NCI-H524 (cell line): ENCODE measurements around the gene UBASH3A.

Experiments
- DNase-seq, 2 experiments: peaks; one replicate each; lab custom pipeline; 2025; lab: John Stamatoyannopoulos, UW

Gene UBASH3A

DNA sequence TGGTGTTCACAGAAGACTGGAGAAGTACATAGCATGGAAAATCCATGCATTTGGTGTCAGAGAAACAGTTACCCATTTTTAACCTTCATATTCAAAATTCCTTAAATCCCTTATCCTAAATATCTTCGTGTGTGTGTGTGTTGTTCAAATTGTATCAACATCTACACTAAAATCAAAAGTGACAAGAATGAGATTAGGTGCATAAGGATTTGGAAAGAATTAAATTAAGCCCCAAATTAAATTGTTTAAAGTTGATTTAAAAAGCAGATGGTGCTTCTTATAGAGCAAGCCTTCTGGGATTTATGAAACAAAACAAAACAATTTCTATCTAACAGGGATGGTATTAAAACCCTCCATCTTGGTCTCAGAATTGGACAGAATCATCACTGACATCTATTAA lies 87.6 kb downstream of the UBASH3A start:
- DNase-seq = no peak

DNA sequence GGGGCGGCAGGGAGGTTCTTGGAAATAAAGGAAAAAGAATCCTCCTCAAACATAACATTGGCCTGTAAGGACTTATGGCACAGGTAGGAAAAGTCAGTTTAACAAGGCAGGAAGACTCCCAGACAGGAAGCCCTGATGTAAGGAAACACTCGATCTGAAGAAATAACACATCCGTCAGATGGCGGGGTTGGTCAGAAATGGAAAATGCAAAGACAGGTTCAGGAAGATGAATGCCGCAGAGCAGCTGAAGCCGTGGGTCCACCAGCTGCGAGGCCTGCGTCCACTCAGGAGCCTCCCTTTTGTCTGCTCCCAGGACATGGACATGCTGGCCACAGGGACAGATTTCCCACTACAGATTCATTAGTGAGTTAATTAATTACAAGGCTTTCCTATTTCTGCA lies 88.5 kb downstream of the UBASH3A start:
- DNase-seq = no peak

DNA sequence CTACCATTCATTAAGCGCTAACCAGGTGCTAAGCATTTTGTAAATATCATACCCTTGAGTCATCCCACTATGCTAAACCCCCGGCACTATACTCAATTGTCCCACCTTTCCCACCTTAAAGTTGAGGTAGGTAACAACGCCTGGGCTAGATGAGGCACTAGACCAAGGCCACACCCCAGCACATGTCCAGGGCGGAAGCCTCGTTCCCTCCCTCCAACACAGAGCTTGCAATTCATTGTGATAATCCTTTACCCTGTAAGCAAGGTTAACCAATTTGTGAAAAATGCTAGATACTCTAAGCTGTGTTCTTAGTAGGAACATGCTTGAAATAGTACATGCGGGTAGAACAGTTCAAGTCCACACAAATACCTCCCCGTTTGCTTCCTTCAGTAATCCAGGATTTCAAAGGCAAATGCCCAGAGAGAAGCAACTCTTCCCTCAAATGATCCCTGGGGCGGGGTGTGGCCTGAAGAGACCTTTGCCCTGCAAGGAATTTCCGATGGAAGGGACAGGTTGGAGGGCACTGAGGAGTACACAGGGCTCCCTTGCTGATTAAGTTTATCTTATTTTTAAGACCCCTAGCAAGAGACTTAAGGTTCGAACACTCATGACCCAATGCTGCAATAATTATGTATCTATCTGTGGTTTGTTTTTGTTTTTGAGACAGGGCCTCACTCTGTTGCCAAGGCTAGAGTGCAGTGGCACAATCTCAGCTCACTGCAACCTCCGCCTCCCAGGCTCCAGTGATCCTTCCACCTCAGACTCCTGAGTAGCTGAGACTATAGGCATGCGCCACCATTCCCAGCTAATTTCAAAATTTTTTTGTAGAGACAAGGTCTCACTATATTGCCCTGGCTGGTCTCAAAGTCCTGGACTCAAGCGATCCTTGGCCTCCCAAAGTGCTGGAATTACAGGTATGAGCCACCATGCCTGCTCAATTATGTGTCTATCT lies 89.7 kb downstream of the UBASH3A start:
- no peak for DNase-seq

DNA sequence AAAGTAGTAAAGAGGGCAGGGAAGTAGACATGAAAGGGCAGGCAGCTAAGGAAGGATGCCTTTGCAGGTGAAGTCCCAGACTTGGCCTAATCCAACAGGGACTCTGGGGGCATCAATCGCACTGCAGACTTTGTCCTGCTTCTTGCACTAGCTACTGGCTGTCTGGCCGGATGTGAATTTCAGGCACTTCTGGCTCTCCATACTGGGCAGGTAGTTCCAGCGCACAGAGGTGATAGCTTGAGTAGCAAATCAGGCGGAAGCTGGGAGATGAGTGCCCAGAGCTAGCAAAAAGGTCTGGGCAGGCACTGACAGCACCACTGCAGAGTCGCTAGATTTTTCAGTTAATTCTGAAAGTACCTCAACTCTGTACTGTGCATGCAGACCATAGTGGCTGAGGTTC lies 91.3 kb downstream of the UBASH3A start:
- no peak for DNase-seq

DNA sequence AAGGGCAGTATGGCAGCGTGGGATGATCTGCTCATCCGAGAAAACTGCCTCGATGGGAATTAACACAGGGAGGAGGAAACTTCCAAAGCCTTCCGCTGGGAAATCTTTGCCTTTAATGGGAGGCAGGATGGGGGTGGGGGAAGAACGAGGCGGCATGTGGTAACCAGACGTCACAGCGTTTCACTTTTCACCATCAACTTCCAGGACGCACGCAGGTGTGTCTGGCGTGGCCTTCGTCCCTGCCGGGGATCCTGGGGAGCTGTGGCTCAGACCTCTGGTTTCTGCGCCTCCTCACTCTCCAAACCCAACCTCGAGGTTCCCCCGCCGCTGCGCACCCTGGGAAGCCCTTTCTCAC lies 92.0 kb downstream of the UBASH3A start:
- DNase-seq = peak in 1 of 2 experiments; percentile 46

DNA sequence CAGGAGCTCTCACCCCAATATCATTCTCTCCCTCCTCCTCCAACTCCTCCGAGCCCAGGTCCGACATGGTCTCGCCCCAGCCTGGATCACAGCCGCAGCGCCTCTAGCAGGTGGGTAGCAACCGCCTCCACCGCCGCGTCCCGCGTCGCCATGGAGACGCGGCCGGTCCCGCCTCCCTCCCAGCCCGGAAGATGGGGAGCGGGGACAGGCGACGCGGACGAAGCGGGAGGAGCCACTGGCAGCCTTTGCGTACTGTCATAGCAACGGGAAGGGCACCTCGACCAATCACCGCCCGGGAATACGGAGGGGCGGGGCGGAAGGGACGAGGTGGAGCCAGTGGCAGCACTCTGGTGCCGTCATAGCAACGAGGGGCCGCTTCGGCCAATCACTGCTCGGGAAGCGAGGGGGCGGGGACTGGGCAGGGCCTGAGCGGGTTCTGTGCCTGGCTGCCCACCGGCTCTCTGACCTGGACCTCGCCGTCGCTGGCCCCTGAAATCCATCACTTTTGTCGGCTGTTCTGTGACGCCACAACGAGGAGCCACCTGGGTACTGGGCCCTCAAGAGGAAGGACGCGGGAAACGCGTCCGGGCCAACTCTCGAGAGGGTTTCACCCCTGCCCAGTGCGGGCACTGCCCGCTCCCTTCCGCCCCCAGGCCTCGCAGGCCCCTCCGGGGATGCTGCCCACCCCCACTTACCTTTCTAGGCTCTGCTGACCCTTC lies 92.6 kb downstream of the UBASH3A start, which contains the start of gene RSPH1:
Gene RSPH1, minus strand, starts transcription at position 105 of the 719 bp plus-strand sequence. Its CDS starts 38 bp downstream, at position 67.
- DNase-seq = peak; percentile 98 to 99

DNA sequence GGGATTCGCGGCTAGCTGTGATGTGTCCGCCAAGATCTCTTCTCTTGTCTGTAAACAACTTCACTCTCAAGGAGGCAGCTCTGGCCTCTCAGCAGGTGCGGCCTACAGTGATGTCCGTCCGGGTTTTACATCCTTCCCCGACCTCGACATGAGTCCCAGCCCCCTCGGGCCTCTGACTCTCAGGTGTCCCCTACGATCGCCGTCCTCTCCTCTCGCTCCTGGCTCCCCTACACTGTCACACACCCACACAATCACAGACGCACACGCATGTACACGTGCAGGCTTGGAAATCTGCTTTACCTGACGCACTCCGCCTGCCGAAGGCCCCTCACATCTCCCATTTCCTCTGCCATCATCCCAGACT lies 93.1 kb downstream of the UBASH3A start:
- peak in 1 of 2 experiments; percentile 28 for DNase-seq
